ENCODE data around the gene OGFOD1. TPM values are rescaled to one million over a fixed set of nuclear protein-coding genes. Genes with fewer than 3 reads are reported as not detected.

Gene OGFOD1
- total RNA-seq, 4 donors from 2014 or later, result 28.4 to 75.3 (median 58.7) TPM

DNA sequence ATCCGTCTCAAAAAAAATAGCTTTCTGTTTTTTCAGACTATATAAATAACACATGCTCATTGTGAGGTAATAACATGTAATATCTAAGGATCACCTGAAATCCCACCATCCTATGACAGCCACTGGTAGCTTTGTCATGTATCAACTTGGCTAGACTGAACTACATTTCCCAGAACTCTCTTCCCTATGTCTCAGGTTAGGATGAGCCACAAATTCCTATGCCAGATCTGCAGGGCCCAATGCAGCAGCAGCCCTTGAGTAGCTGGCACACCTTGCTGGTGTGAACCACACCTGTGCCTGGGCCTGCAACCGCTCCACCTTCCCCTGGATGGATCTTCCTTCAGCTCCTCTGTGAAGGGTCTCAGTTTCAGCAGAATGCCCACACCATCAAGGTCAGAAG lies 28.1 kb downstream of the OGFOD1 start:
- Histone ChIP-seq H3K4me3 (replicated peaks in 1 of 3) (no peak overlapping the region), H3K9me3 (no peaks in the 10 kb centered on the region), H3K27me3 (no peaks in the 10 kb centered on the region), H3K27ac (no peak overlapping the region), H3K36me3 (peaks cover 26 to 49% of the 10 kb centered on the region in 2 donors), H3K4me1 (no peaks in the 10 kb centered on the region)
- intact Hi-C loops (cut with DNase I), result no loop called here
- 98 to 100% methylated on average over 2 of the region's 2 CpGs for WGBS, 2 donors
- no peak for TF ChIP-seq POLR2A (IDR thresholded peaks at IDR 0.05)
- TF ChIP-seq, protein P1, sequence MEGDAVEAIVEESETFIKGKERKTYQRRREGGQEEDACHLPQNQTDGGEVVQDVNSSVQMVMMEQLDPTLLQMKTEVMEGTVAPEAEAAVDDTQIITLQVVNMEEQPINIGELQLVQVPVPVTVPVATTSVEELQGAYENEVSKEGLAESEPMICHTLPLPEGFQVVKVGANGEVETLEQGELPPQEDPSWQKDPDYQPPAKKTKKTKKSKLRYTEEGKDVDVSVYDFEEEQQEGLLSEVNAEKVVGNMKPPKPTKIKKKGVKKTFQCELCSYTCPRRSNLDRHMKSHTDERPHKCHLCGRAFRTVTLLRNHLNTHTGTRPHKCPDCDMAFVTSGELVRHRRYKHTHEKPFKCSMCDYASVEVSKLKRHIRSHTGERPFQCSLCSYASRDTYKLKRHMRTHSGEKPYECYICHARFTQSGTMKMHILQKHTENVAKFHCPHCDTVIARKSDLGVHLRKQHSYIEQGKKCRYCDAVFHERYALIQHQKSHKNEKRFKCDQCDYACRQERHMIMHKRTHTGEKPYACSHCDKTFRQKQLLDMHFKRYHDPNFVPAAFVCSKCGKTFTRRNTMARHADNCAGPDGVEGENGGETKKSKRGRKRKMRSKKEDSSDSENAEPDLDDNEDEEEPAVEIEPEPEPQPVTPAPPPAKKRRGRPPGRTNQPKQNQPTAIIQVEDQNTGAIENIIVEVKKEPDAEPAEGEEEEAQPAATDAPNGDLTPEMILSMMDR (IDR thresholded peaks at IDR 0.05), result no peak
- DNase-seq, result no peak

DNA sequence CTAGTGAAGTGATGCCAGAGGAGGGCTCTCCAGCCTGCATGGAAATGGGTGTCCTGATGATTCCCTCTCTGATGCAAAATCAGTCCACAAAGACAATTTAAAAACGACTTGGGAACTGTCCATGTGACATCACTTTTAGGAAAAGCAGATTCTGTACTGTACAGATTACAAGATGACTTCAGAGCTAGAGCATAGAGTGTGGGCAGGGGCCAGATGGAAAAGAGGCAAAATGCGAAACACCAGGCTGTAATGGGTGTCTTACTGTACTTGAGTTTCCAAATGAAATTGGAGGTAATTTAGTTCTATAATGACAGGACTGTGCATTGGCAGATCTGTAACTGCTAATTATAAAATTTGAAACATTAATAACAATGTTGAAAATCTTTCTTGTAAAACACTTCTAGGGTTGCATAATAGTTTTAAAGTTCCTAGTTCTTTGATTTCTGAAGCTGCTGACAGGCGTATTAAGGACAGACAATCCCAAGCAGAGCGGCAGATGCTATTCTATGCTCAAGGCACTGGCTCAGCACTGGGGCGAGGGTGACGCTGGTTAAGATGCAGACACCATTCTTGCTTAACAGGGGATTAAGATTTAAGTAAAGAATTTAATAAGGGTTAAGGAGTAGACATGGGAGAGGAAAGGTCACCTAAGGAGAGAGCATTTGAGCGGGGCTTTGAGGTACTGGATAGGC lies 29.6 kb downstream of the OGFOD1 start:
- H3K4me1 ChIP-seq, result no peaks in the 10 kb centered on the region
- intact Hi-C loops (cut with DNase I), result no loop called here
- H3K9me3 ChIP-seq, result no peaks in the 10 kb centered on the region
- WGBS, 2 donors, result 87 to 90% methylated on average over 7 of the region's 7 CpGs
- H3K4me3 ChIP-seq (replicated peaks in 1 of 3), result no peak overlapping the region
- peaks cover 16 to 45% of the 10 kb centered on the region in 2 donors for H3K36me3 ChIP-seq
- TF ChIP-seq POLR2A (IDR thresholded peaks at IDR 0.05), result no peak
- TF ChIP-seq, protein P1 (IDR thresholded peaks at IDR 0.05), result no peak
- no peak overlapping the region for H3K27ac ChIP-seq
- no peaks in the 10 kb centered on the region for H3K27me3 ChIP-seq
- DNase-seq, result no peak

DNA sequence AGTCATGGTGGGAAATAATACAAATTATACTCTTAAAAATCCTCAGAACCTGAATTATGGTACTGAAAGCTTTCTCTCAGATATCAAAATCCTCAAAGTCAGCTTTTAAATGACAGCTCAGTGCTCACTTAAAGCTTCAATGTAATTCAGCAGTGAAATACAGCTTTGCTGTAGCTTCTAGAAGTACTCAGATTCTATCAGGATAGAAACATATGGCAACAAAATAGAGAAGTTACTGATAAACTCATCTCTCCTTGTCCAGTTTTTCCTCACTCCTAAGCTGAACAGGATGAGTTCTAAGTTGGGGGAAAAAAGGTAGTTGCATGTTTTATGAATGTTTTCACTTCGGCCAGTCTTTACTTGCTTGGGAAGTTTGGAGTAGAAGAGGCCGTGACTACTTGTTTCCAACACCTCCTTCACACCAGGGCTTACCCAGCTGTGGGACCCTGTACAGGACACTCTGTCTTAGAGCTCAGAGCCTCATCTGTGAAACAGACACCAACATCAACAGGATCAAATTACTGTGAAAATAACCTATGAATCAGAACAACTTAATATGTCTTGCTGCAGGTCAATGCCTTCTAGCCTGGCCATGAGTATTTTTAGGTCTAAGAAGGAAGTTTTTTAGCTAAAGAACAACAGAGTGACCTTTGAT lies 30.2 kb downstream of the OGFOD1 start:
- no peaks in the 10 kb centered on the region for H3K9me3 ChIP-seq
- no peaks in the 10 kb centered on the region for H3K27me3 ChIP-seq
- no peak overlapping the region for H3K27ac ChIP-seq
- H3K4me3 ChIP-seq (replicated peaks in 1 of 3), result no peak overlapping the region
- no peaks in the 10 kb centered on the region for H3K4me1 ChIP-seq
- intact Hi-C loops (cut with DNase I), result no loop called here
- 94 to 96% methylated on average over 2 of the region's 2 CpGs for WGBS, 2 donors
- no peak for DNase-seq
- H3K36me3 ChIP-seq, result peaks cover 11 to 38% of the 10 kb centered on the region in 2 donors
- TF ChIP-seq, protein P1 (IDR thresholded peaks at IDR 0.05), result no peak
- TF ChIP-seq POLR2A (IDR thresholded peaks at IDR 0.05), result no peak

DNA sequence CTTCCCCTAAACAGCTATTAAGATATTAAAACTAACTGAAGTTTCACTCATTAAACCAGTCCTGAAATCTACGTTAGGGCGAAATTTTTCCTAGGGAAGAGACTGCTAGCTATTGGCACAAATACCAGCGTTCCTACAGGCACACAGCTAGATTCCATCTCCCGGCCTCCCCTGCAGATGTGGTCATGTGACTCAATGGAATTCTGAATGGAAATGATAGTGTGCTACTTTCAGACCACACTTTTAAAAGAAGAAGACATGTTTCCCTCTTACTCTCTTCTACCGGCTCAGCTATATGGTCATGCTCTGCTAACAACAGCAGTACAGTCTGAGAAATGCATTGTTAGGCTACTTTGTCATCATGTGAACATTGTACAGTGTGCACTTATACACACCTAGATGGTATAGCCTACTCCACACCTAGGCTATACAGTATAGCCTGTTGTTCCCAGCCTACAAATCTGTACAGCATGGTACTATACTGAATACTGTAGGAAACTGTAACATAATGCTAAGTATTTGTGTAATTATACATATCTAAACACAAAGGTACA lies 31.4 kb downstream of the OGFOD1 start:
- Histone ChIP-seq H3K36me3 (peaks cover 11 to 28% of the 10 kb centered on the region in 2 donors), H3K4me3 (replicated peaks in 1 of 3) (no peak overlapping the region), H3K27ac (no peak overlapping the region), H3K4me1 (no peaks in the 10 kb centered on the region), H3K9me3 (no peaks in the 10 kb centered on the region), H3K27me3 (no peaks in the 10 kb centered on the region)
- intact Hi-C loops (cut with DNase I), result no loop called here
- WGBS, 2 donors, result 93 to 95% methylated on average over 5 of the region's 5 CpGs
- DNase-seq, result no peak
- TF ChIP-seq, protein P1 (IDR thresholded peaks at IDR 0.05), result no peak
- TF ChIP-seq POLR2A (IDR thresholded peaks at IDR 0.05), result no peak

DNA sequence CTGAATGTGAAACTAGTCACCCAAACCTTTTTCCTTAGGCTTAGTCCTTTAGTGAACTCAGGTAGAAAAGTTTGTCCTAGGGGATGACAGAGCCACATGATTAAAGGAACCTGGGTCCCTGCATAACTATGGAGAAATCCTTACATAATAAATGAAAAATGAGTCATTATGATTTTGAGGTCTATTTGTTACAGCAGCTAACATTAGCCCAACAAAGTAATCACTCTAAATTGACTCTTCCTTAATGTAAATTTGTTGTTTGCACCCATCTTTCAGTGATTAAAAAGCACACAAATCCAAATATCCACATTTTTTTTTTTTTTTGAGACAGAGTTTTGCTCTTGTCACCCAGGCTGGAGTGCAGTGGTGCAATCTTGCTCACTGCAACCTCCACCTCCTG lies 32.0 kb downstream of the OGFOD1 start:
- H3K36me3 ChIP-seq, result peaks cover 11 to 28% of the 10 kb centered on the region in 2 donors
- no peak for DNase-seq

More for the DNA sequence above, 32.0 kb downstream of the OGFOD1 start:
- Histone ChIP-seq H3K9me3 (no peaks in the 10 kb centered on the region), H3K4me3 (replicated peaks in 1 of 3) (no peak overlapping the region), H3K4me1 (no peaks in the 10 kb centered on the region), H3K27ac (no peak overlapping the region), H3K27me3 (no peaks in the 10 kb centered on the region)
- intact Hi-C loops (cut with DNase I), result no loop called here
- no peak for TF ChIP-seq POLR2A (IDR thresholded peaks at IDR 0.05)
- TF ChIP-seq, protein P1 (IDR thresholded peaks at IDR 0.05), result no peak
